ENCODE measurements around the gene DPH3. TPM values are rescaled to one million over a fixed set of nuclear protein-coding genes. Genes with fewer than 3 reads are reported as not detected.

DPH3 gene
- total RNA-seq, 4 donors from 2014 or later: 17.8 to 33.8 (median 24.3) TPM

DNA sequence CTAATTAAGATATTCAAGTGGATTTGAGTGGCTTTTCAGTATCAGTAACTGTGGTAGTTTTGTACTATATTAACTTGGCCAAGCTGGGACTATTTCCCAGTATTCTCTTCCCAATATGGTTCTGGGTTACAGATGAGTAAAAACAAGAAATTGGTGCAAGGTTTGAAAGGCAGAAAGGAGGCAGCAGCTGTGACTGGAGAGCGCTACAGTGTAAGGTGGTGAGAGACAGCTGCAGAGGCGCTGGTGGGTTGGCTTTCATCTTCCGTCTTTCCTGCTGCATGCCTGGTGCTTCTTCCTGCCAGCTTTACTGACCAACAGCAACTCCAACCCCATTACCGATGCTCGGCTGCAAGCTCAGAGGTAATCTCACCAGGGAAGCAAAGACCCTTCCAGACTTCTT lies 9.8 kb downstream of the DPH3 start:
- H3K27me3 ChIP-seq: no peaks in the 10 kb centered on the region
- peaks cover 0 to 14% (median 0%) of the 10 kb centered on the region in 3 donors for H3K36me3 ChIP-seq
- H3K4me3 ChIP-seq: no peak overlapping the region
- H3K9me3 ChIP-seq: no peaks in the 10 kb centered on the region
- TF ChIP-seq POLR2A (IDR thresholded peaks at IDR 0.05): no peak
- TF ChIP-seq, protein P1, sequence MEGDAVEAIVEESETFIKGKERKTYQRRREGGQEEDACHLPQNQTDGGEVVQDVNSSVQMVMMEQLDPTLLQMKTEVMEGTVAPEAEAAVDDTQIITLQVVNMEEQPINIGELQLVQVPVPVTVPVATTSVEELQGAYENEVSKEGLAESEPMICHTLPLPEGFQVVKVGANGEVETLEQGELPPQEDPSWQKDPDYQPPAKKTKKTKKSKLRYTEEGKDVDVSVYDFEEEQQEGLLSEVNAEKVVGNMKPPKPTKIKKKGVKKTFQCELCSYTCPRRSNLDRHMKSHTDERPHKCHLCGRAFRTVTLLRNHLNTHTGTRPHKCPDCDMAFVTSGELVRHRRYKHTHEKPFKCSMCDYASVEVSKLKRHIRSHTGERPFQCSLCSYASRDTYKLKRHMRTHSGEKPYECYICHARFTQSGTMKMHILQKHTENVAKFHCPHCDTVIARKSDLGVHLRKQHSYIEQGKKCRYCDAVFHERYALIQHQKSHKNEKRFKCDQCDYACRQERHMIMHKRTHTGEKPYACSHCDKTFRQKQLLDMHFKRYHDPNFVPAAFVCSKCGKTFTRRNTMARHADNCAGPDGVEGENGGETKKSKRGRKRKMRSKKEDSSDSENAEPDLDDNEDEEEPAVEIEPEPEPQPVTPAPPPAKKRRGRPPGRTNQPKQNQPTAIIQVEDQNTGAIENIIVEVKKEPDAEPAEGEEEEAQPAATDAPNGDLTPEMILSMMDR (IDR thresholded peaks at IDR 0.05): no peak
- H3K4me1 ChIP-seq: peaks cover 0 to 17% (median 0%) of the 10 kb centered on the region in 4 donors
- DNase-seq: no peak
- no peak overlapping the region for H3K27ac ChIP-seq

DNA sequence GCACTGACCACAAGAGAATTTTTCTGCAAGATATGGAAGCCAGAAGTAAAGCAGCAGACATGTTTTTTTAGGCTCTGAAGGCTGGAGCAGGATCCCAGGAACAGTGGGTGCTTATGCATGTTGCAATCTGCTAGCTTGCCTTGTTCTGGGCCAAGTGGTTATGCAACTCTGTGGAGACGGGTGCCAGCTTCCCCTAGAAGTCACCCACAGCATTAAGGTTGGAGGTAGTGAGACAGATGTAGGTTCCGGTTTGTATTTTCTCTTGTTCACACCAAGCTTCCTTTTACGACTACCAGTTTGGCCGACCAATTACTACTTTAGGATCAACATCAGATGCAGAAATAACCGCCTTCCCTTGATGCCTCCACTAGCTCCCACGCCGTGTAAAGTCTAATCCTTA lies 11.1 kb downstream of the DPH3 start:
- H3K36me3 ChIP-seq: peaks cover 0 to 3% (median 0%) of the 10 kb centered on the region in 3 donors
- no peak for DNase-seq
- H3K9me3 ChIP-seq: no peaks in the 10 kb centered on the region
- peaks cover 0 to 17% (median 0%) of the 10 kb centered on the region in 4 donors for H3K4me1 ChIP-seq
- H3K27ac ChIP-seq: peak overlapping the region in 3 of 4 donors; percentile 12 to 82 (median 53)
- TF ChIP-seq, protein P1 (IDR thresholded peaks at IDR 0.05): no peak
- no peak for TF ChIP-seq POLR2A (IDR thresholded peaks at IDR 0.05)
- no peaks in the 10 kb centered on the region for H3K27me3 ChIP-seq
- no peak overlapping the region for H3K4me3 ChIP-seq

DNA sequence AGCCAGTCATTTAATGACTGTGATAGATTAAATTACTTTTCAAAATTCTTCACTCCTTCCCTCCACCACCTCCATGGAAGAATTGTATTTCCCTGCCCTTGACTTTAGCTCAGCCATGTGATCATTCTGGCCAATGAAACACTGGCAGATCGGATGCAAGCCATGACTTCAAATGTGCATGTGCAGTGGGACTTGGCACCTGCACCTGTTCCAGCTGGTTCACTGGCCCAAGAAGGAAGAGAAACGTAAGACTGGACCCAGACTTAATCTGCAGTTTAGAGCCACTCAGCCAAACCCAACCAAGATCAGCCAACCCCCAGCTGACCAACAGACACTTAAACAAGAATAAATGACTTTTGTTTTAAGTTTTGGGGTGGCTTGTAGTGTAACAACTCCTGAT lies 11.8 kb downstream of the DPH3 start:
- H3K27ac ChIP-seq: peak overlapping the region in 3 of 4 donors; percentile 12 to 82 (median 53)
- H3K4me3 ChIP-seq: no peak overlapping the region
- H3K4me1 ChIP-seq: peaks cover 0 to 17% (median 0%) of the 10 kb centered on the region in 4 donors
- no peak for DNase-seq
- H3K27me3 ChIP-seq: no peaks in the 10 kb centered on the region
- H3K36me3 ChIP-seq: no peaks in the 10 kb centered on the region
- TF ChIP-seq, protein P1 (IDR thresholded peaks at IDR 0.05): no peak
- no peak for TF ChIP-seq POLR2A (IDR thresholded peaks at IDR 0.05)
- no peaks in the 10 kb centered on the region for H3K9me3 ChIP-seq

DNA sequence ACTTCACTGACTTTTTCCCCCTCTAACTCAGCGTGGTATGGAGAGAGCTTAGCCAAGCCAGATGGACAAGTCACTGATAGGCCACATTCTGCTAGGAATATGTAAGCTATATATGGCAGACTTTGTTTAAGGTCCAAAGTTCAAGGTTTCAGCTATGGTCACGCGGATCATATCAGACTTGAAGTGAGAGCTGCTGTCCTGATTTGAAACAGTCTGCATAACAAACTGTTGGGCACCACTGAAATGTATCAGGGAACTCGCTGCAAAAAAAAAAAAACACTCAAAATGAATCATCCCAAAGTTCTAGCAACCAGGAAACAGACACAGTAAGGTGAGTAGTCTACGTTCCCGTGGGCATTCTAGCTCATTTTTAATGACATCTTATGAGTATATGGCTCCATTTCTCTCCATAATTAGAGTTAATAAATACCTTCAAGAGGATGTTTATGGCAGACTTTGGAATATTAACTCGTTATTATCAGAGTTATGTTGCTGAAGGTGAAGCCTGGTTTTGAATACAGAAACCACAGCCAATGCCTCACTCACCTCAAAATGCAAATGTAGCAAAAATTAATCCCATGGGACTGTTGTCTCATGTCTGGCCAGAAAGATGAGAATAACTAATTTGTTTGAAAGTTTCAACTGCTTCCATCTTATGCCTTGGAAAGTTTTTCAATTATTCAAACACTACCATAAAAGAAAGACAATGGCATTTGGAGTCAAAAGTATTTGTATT lies 12.3 kb downstream of the DPH3 start:
- DNase-seq: peak in 1 of 3 donors; percentile 59
- H3K4me1 ChIP-seq: peaks cover 0 to 17% (median 3%) of the 10 kb centered on the region in 4 donors
- peak overlapping the region in 2 of 4 donors; percentile 53 to 82 for H3K27ac ChIP-seq
- no peaks in the 10 kb centered on the region for H3K36me3 ChIP-seq
- no peak overlapping the region for H3K4me3 ChIP-seq
- TF ChIP-seq, protein P1 (IDR thresholded peaks at IDR 0.05): no peak
- TF ChIP-seq POLR2A (IDR thresholded peaks at IDR 0.05): peak in 1 of 2 donors; percentile 20
- no peaks in the 10 kb centered on the region for H3K27me3 ChIP-seq
- no peaks in the 10 kb centered on the region for H3K9me3 ChIP-seq

DNA sequence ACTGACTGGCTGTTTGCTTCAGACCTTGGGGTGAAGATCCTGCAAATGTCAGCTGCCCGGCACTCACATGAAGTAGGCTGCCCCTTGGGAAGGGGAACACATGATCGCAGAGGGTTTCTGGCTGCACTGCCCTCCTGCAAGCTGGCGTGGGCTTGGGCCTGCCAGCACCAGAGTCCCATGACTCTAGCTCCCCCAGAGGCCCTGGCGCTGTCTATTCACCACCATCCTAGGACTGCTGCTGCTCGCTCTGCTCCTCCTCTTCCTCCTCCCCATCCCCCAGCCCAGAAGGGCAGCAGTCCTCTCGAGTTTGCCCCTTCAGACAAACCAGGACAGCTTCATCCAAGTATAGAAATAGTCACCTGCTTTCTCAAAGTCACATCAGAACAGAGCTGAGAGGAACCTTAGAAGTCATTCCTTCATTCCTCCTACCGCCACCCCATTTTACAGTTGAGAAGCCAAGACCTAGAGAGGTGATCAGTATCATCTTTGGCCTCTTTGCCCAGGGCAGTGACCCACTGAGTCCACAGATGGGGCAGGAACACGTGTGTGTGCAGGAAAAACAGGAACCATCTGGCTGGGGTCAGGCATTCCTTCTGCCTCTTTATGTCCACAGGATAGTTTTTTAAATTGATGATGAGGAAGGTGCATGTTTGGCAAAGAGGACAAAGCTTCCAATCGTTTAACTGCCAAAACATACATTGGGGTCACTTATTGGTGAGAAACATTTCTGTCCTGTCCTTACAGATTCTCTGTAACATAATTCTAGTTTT lies 13.2 kb downstream of the DPH3 start:
- no peak for DNase-seq
- H3K36me3 ChIP-seq: no peaks in the 10 kb centered on the region
- TF ChIP-seq, protein P1 (IDR thresholded peaks at IDR 0.05): no peak
- TF ChIP-seq POLR2A (IDR thresholded peaks at IDR 0.05): no peak
- H3K9me3 ChIP-seq: no peaks in the 10 kb centered on the region
- H3K4me1 ChIP-seq: peaks cover 0 to 17% (median 5%) of the 10 kb centered on the region in 4 donors
- no peaks in the 10 kb centered on the region for H3K27me3 ChIP-seq
- H3K4me3 ChIP-seq: no peak overlapping the region
- H3K27ac ChIP-seq: peak overlapping the region in 3 of 4 donors; percentile 53 to 82 (median 59)
